Adrenal gland (tissue), 5 donors: Measurements from ENCODE around the gene KRT14.

Experiments
- CTCF ChIP-seq, 6 experiments: fragments of 450-650 bp in 4 of 6; fragments of 200-600 bp in 2 of 6; sonication (generic) in 1 of 6; IDR thresholded peaks; 1 replicate in 5 of 6; 2 replicates in 1 of 6; pipeline versions ENCODE4 v1.5.1 to v1.8.0; 2016 to 2021; ENCODE audit warnings: antibody characterized with exemption in 6 of 6, mild to moderate bottlenecking in 2 of 6, moderate library complexity in 1 of 6
- POLR2A ChIP-seq, 2 donors: fragments of 450-650 bp; IDR thresholded peaks; one replicate each; pipeline ENCODE4 v1.6.1; 2017; ENCODE audit warnings: antibody characterized with exemption in 2 of 2, mild to moderate bottlenecking in 2 of 2, moderate library complexity in 1 of 2
- donor health status: DM: no; HTN: no; CAD: no.

GRCh38 chr17:41588126-41588810, 1.6 kb upstream of the KRT14 start:
- no peak for TF ChIP-seq POLR2A (IDR thresholded peaks at IDR 0.05)
- TF ChIP-seq CTCF (IDR thresholded peaks at IDR 0.05), result no peak
